CD4-positive, alpha-beta T cell (primary cell): ENCODE data around the gene NSUN3. TPM values are rescaled to one million over a fixed set of nuclear protein-coding genes. Genes with fewer than 3 reads are reported as not detected.
"Not testable (repeated sequence)": the region's sequence is repeated elsewhere in the genome, so short reads cannot be mapped to it uniquely, and the experiment has no call there.

Source experiments
- ATAC-seq: fragments of 200-7000 bp; cut with Tn5 transposase; one replicate; pipeline ENCODE4 v1.10.0; 2022; ENCODE audit warnings: mild to moderate bottlenecking; ENCODE audit not compliant: poor library complexity
- CTCF ChIA-PET: fragments of 350-600 bp; sonication (Branson Sonifier 250); formaldehyde crosslinking; loops from one replicate; lab custom pipeline; 2021; ENCODE audit warnings: antibody characterized with exemption, inconsistent platforms; lab: Charles Lee
- POLR2A ChIA-PET: fragments of 350-600 bp; sonication (Branson Sonifier 250); formaldehyde crosslinking; loops from one replicate; lab custom pipeline; 2021; ENCODE audit warnings: antibody characterized with exemption, inconsistent platforms; lab: Charles Lee
- DNase-seq, 14 experiments: peaks; one replicate each; pipeline ENCODE4 v3.0.0-alpha.2; 2013 to 2020; ENCODE audit warnings: mixed read lengths in 2 of 14
- H3K27ac ChIP-seq, 2 donors: one replicate each; pipeline versions ENCODE4 v1.5.1 to v1.7.0; 2013; ENCODE audit warnings: low read length in 2 of 2, low read depth in 1 of 2, mild to moderate bottlenecking in 1 of 2
- H3K27me3 ChIP-seq, 2 experiments: 1 replicate in 1 of 2; 2 replicates in 1 of 2; pipeline versions ENCODE4 v1.6.1 to v1.7.0; 2013; ENCODE audit warnings: low read length in 2 of 2, control low read depth in 1 of 2, mild to moderate bottlenecking in 1 of 2, moderate library complexity in 1 of 2; ENCODE audit not compliant: insufficient read depth in 2 of 2, control insufficient read depth in 1 of 2
- H3K36me3 ChIP-seq: one replicate; pipeline ENCODE4 v1.6.1; 2013; ENCODE audit warnings: low read length, control low read depth; ENCODE audit not compliant: insufficient read depth
- H3K4me1 ChIP-seq: one replicate; pipeline ENCODE4 v1.6.1; 2013; ENCODE audit warnings: low read length, control low read depth; ENCODE audit not compliant: insufficient read depth
- H3K4me3 ChIP-seq: one replicate; pipeline ENCODE4 v1.5.1; 2013; ENCODE audit warnings: mild to moderate bottlenecking, low read length, moderate library complexity
- H3K9me3 ChIP-seq, 2 experiments: 1 replicate in 1 of 2; 2 replicates in 1 of 2; pipeline versions ENCODE4 v1.6.1 to v1.7.0; 2013; ENCODE audit warnings: low read length in 2 of 2, mild to moderate bottlenecking in 2 of 2, control low read depth in 1 of 2, moderate library complexity in 1 of 2; ENCODE audit not compliant: control insufficient read depth in 1 of 2, insufficient read depth in 1 of 2
- H3K27ac Mint-ChIP-seq: one replicate; pipeline ENCODE4 v1.8.0; 2020; ENCODE audit warnings: mixed read lengths
- H3K27me3 Mint-ChIP-seq: one replicate; pipeline ENCODE4 v1.8.0; 2021; ENCODE audit warnings: mixed read lengths
- H3K36me3 Mint-ChIP-seq: one replicate; pipeline ENCODE4 v1.8.0; 2021; ENCODE audit warnings: low read depth, mixed read lengths
- H3K4me1 Mint-ChIP-seq: one replicate; pipeline ENCODE4 v1.8.0; 2021; ENCODE audit warnings: low read depth, mixed read lengths
- H3K4me3 Mint-ChIP-seq: one replicate; pipeline ENCODE4 v1.8.0; 2020; ENCODE audit warnings: mild to moderate bottlenecking, mixed read lengths
- H3K9me3 Mint-ChIP-seq: one replicate; pipeline ENCODE4 v1.8.0; 2020; ENCODE audit warnings: mixed read lengths
- intact Hi-C, 2 experiments: fragments of 100-400 bp; cut with DNase I in 1 of 2; cut with micrococcal nuclease in 1 of 2; formaldehyde crosslinking; loops; one replicate each; pipeline versions ENCODE4 v1.15.1 to v1.9.0; 2023 to 2025; cut with DNase I, micrococcal nuclease
- total RNA-seq, 174 experiments: library from RNA in 2 of 174; stranded (reverse) in 2 of 174; gene quantifications; one replicate each; pipeline ENCODE4 v1.2.3 and lab custom pipeline; 2021 to 2026
- TF ChIP-seq, protein P1 (sequence below): fragments of 200-600 bp; IDR thresholded peaks from one replicate; pipeline ENCODE4 v1.8.0; 2022; ENCODE audit warnings: antibody characterized with exemption, mild to moderate bottlenecking

NSUN3 gene
- total RNA-seq, 2 experiments from 2014 or later: 12.4 to 13.4 TPM

DNA sequence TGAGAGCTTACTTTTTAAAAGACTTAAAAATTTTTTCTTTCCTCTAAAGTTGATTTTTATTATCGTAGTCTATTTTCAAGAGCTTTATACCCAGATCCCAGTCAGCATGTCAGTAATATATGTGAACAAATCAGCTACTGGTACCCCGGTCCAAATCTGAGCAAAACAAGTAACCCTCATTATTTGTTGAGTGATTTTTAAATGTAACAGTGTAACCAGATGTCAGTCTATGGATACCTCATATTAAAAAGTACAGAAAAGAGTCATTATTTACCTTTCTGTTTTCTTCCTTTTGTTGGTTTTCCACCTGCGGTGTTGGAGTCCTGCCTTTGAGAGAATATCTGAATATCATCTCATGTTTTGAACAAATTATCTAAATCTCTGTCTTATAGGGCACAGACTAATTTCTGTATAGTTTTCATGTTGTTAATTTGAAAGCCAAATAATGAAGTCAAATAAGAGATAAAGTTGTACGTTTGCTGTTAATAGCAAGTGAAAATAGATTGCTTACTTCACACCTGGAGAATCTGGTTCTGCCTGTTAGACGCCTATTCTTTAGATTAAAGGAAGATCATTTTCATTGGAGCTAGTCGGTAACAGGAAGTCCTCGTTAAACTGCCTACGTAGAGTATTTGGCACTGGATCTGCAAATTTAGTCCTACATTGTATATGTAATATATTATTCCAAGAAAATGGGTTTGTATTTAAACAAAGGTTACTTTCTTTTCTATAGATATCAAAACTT is 34.6 kb upstream of the NSUN3 start, which contains the start of gene STX19:
Gene STX19 (minus strand): TSS at position 505 of the 745 bp plus-strand sequence. CDS start 13,328 bp downstream, outside the sequence.
- Histone ChIP-seq H3K27me3 (no peaks in the 10 kb centered on the region), H3K36me3 (no peaks in the 10 kb centered on the region), H3K4me3 (no peak within 1 kb of the TSS), H3K27ac (no peak within 1 kb of the TSS), H3K4me1 (no peaks in the 10 kb centered on the region), H3K9me3 (no peaks in the 10 kb centered on the region)
- Mint-ChIP-seq H3K27me3 (no peaks in the 10 kb centered on the region), H3K4me3 (no peak within 1 kb of the TSS), H3K4me1 (no peaks in the 10 kb centered on the region), H3K36me3 (no peaks in the 10 kb centered on the region), H3K27ac (no peak within 1 kb of the TSS), H3K9me3 (no peaks in the 10 kb centered on the region)
- intact Hi-C loops: no loop called here
- TF ChIP-seq, protein P1, sequence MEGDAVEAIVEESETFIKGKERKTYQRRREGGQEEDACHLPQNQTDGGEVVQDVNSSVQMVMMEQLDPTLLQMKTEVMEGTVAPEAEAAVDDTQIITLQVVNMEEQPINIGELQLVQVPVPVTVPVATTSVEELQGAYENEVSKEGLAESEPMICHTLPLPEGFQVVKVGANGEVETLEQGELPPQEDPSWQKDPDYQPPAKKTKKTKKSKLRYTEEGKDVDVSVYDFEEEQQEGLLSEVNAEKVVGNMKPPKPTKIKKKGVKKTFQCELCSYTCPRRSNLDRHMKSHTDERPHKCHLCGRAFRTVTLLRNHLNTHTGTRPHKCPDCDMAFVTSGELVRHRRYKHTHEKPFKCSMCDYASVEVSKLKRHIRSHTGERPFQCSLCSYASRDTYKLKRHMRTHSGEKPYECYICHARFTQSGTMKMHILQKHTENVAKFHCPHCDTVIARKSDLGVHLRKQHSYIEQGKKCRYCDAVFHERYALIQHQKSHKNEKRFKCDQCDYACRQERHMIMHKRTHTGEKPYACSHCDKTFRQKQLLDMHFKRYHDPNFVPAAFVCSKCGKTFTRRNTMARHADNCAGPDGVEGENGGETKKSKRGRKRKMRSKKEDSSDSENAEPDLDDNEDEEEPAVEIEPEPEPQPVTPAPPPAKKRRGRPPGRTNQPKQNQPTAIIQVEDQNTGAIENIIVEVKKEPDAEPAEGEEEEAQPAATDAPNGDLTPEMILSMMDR: no peak
- POLR2A ChIA-PET: interaction anchor here (0.6 kb wide), 1 partner anchor 1365 kb away, joined by 3 read pairs; no protein-coding TSS in a partner anchor
- CTCF ChIA-PET: interaction anchor here (0.9 kb wide), 1 partner anchor 41 kb away, joined by 3 read pairs; no protein-coding TSS in a partner anchor
- DNase-seq (no peak), ATAC-seq (no peak)

DNA sequence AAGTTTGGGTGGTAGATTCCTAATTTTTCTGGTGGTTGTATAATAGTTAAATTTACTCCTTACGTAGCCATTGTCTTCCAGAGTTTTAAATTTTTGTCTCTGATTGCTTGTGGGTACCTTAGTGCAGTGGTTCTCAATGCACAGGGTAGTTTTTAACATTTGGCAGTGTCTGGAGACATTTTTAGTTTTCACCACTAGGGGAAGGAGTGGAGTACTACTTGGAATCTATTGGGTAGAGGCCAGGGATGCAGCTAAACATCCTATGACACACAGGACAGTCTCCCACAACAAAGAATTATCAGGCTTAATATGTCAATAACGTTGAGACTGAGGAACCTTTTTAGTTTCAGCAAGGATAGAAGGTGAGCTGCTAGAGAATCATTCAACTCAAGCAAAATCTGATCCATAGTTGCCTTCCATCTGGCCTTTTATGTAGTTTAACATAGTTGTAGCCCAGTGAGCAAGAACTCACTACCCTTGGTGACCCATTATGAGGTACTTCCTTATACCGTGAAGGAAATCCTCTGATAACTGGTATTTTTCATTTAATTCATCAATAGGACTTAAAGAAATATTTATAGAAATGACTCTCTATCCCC is 25.9 kb upstream of the NSUN3 start:
- TF ChIP-seq, protein P1: peak; percentile 40
- Mint-ChIP-seq H3K4me1 (no peaks in the 10 kb centered on the region), H3K36me3 (peaks cover 15% of the 10 kb centered on the region), H3K27me3 (no peaks in the 10 kb centered on the region), H3K4me3 (no peak overlapping the region), H3K9me3 (no peaks in the 10 kb centered on the region), H3K27ac (no peak overlapping the region)
- H3K9me3 ChIP-seq: no peaks in the 10 kb centered on the region
- DNase-seq (peak in 3 of 14 experiments; percentile 12 to 30 (median 29)), ATAC-seq (no peak)
- no peak overlapping the region for H3K27ac ChIP-seq
- no peaks in the 10 kb centered on the region for H3K36me3 ChIP-seq
- ChIA-PET CTCF (interaction anchor here (0.9 to 1.6 kb wide), 2 partner anchors 13 to 36 kb away, joined by 3 to 4 read pairs; no protein-coding TSS in a partner anchor), POLR2A (interaction anchor here (1.3 kb wide), 1 partner anchor 26 kb away, joined by 4 read pairs; the partner anchor contains the start of genes DHFR2 and NSUN3)
- intact Hi-C loops: no loop called here
- H3K4me3 ChIP-seq: no peak overlapping the region
- H3K4me1 ChIP-seq: no peaks in the 10 kb centered on the region
- H3K27me3 ChIP-seq: no peaks in the 10 kb centered on the region

DNA sequence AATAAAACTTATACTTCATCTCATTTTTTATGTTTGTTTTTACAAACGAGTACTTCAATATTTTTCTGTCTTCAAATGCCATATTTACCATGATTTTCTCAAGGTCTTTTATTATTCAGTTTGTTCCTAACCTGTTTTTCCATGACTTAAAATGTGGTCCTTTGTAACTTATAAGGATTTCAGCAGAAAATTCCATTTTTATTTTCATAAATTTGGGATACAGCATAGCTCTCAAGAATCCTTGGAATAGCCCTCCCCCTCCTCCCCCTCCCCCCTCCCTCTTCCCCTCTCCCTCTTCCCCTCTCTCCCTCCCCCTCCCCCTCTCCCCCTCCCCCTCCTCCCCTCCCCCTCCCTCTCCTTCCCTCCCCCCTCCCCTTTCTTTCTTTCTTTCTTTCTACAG is 19.6 kb upstream of the NSUN3 start:
- POLR2A ChIA-PET: no interaction called here
- peak overlapping the region; percentile 66 for H3K27ac Mint-ChIP-seq

DNA sequence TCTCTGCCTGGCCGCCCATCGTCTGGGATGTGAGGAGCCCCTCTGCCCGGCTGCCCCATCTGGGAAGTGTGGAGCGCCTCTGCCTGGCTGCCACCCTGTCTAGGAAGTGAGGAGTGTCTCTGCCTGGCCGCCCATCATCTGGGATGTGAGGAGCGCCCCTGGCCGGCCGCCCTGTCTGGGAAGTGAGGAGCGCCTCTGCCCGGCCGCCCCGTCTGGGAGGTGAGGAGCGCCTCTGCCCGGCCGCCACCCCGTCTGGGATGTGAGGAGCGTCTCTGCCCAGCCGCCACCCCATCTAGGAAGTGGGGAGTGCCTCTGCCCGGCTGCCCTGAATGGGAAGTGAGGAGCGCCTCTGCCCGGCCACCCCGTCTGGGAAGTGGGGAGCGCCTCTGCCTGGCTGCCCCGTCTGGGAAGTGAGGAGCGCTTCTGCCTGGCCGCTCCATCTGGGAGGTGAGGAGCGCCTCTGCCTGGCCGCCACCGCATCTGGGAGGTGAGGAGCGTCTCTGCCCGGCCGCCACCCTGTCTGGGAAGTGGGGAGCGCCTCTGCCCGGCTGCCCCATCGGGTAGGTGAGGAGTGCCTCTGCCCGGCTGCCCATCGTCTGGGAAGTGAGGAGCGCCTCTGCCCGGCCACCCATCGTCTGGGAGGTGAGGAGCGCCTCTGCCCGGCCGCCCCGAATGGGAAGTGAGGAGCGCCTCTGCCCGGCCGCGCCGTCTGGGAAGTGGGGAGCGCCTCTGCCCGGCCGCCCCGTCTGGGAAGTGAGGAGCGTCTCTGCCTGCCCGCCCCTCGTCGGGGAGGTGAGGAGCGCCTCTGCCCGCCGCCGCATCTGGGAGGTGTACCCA is 18.5 kb upstream of the NSUN3 start:
- H3K27me3 Mint-ChIP-seq, H3K4me3 ChIP-seq, H3K9me3 Mint-ChIP-seq, intact Hi-C loops, POLR2A ChIA-PET, H3K27ac Mint-ChIP-seq, DNase-seq, ATAC-seq, H3K9me3 ChIP-seq, H3K4me3 Mint-ChIP-seq, CTCF ChIA-PET, H3K27me3 ChIP-seq, H3K27ac ChIP-seq, H3K4me1 ChIP-seq, H3K4me1 Mint-ChIP-seq, H3K36me3 ChIP-seq: not testable (repeated sequence)
- H3K36me3 Mint-ChIP-seq: peaks cover 26% of the 10 kb centered on the region

More for the DNA sequence above, 19.6 kb upstream of the NSUN3 start:
- Mint-ChIP-seq H3K36me3 (peaks cover 26% of the 10 kb centered on the region), H3K27me3 (no peaks in the 10 kb centered on the region), H3K4me3 (no peak overlapping the region), H3K4me1 (no peaks in the 10 kb centered on the region), H3K9me3 (no peaks in the 10 kb centered on the region)
- peaks cover 0 to 10% of the 10 kb centered on the region in 2 experiments for H3K9me3 ChIP-seq
- no peaks in the 10 kb centered on the region for H3K27me3 ChIP-seq
- TF ChIP-seq, protein P1: no peak
- H3K36me3 ChIP-seq: no peaks in the 10 kb centered on the region
- H3K4me1 ChIP-seq: no peaks in the 10 kb centered on the region
- CTCF ChIA-PET: no interaction called here
- no peak overlapping the region for H3K4me3 ChIP-seq
- intact Hi-C loops: no loop called here
- DNase-seq: no peak
- ATAC-seq: no peak
- H3K27ac ChIP-seq: no peak overlapping the region
